Measurements from ENCODE around the gene PPIA. TPM values are rescaled to one million over a fixed set of nuclear protein-coding genes. Genes with fewer than 3 reads are reported as not detected.

The PPIA gene
- total RNA-seq = 2,153 and 2,881 TPM in 2 replicates

DNA sequence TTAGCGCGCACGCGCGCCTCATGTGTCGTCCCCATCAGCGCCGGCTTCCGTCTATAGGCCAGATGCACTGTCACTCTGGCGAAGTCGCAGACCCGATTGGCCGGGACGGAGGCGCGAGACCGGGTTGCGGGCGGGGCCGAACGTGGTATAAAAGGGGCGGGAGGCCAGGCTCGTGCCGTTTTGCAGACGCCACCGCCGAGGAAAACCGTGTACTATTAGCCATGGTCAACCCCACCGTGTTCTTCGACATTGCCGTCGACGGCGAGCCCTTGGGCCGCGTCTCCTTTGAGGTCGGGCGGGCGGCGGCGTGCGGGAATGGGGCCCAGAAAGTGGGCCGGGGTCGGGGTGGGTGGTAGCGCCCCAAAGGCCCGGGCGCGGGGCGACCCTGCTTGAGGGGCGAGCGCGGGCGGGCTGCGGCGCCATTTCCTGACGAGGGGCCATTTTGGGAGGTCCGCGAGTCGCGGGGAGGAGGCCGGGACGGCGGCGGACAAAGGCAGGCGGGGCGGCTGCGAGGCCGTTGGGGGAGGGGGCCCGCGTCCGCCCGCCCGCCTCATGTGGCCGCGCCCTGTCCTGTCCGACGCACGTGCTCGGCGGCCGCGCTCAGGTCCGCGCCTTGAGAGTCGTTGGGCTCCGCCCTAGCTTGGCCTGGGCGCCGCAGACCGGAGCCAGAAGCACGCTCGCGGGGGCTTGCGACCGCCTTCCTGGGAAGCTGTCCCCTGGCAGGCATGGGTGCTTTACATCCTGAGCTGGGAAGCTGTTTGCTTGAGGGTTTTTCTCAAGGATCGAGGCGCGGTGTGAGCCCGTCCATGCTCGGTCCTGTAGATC, at the start of gene PPIA:
TSS of gene PPIA (plus strand) at position 178 of the 825 bp plus-strand sequence. CDS start at position 222, 44 bp downstream.

GRCh38 chr7:44748045-44748947, 48.2 kb upstream of the PPIA start, which contains the start of gene ZMIZ2:
Gene ZMIZ2, plus strand, starts transcription at chr7:44748847. Its CDS starts 7,403 bp downstream, at chr7:44756250.

DNA sequence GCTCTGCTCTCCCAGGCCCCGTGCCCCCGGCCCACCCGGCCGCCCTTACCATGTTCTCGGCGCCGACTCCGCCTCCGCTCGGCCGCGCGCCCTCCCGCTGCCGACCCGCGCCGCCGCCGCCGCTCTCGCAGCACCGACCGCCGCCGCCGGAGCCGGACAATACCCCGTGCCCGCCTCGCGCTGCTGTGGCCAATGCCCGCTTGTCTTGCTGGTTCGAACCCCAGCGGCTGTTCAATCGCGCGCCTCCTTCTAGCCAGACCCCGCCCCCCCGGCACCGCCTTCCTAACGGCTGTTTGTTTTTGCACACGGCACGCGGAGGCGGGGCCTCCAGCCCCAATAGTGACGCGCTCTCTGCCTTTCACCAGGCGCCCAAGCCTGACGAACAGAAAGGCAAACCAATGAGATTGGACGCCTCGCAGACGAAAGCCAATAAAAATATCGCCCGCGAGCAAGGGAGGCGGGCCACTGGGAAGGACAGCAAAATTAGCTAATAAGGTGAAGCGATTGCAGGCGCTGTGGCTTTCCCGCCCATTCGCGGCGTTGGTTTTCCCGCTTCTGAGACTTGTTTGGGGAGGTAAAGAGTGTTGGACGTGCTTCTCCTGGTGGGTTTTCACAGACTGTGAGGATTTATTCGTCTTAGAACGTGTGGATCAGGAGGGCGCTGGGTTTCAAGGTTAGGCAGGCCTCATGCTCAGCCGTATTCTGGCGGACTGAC, 51.6 kb downstream of the PPIA start, which contains the start of gene H2AZ2:
TSS of gene H2AZ2 (minus strand) at position 168 of the 715 bp plus-strand sequence. CDS start at position 52, 116 bp downstream.

Other genes with a start within 250 kb of the PPIA start
- gene DDX56, start 222.8 kb upstream of the PPIA start, total RNA-seq = 60.3 and 75.3 TPM in 2 replicates
- 65.1 and 75.7 TPM in 2 replicates for gene TMED4, start 214.4 kb upstream of the PPIA start, total RNA-seq
- 73.1 and 109 TPM in 2 replicates for gene OGDH, start 190.1 kb upstream of the PPIA start, total RNA-seq
- gene ZMIZ2, start 47.8 kb upstream of the PPIA start, total RNA-seq = 11.4 and 21.5 TPM in 2 replicates
- gene H2AZ2, start 51.4 kb downstream of the PPIA start, total RNA-seq = 94.4 and 123 TPM in 2 replicates
- 18.7 and 27.6 TPM in 2 replicates for gene PURB, start 88.8 kb downstream of the PPIA start, total RNA-seq
- under 0.01 TPM in 2 replicates for gene MYO1G, start 182.3 kb downstream of the PPIA start, total RNA-seq
- gene CCM2, start 203.5 kb downstream of the PPIA start, total RNA-seq = 40.1 and 47.0 TPM in 2 replicates

Measured in subcutaneous preadipocyte (primary cell).